GM20000 (cell line): Measurements from ENCODE around the gene CORO6.

Experiments
- DNase-seq: peaks from one replicate; pipeline ENCODE4 v3.0.0; 2012; ENCODE audit warnings: low spot score
- TF ChIP-seq, protein P1 (sequence below): IDR thresholded peaks from 2 replicates; pipeline ENCODE4 v1.5.1; 2012; ENCODE audit warnings: mild to moderate bottlenecking, control low read depth; ENCODE audit errors: extremely low read depth, missing control alignments

CORO6 gene

DNA sequence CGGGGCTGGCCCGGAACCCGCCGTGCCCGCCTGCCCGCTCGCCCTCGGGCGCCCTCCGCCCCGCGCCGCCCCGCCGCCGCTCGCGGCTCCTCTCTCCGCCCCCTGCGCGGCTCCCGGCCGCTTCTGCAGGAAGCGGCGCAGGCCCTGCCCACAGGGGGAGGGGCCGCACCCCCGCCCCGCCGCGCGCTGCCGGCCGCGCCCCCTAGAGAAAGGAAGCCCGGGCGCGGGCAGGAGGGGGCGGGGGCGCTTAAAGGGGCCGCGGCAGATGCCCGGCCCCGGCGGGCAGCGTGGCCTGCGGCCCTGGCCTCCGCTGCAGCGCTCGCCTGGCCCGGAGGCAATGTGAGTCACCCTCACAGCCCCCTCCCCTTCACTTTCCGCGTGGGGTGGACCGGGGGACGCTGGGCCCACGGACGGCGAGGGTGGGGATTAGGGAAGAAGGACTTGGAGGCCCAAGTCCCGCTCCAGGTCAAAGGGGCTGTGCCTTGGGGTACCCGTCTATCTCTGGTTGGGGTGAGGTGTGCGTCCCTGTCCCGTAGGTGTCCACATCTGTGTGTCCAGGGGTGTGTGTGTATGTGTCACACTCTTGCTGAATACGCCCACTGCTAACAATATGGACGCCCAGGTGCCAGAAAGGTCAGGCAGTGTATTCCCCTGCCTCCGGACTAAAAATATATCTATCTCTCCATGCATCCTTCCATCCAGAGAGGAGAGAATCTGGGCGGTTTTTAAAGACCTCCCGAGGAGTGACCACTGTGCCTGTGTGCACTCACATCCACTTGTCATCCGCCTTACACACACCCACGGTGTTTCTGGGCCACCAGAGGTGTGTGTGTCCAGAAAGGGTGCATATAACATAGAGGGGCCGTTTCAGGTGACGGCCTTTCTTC, 32.9 kb downstream of the CORO6 start, which contains the start of gene GIT1:
GIT1 (minus strand) TSS at position 125 of the 887 bp plus-strand sequence. CDS start 270 bp downstream, outside the sequence.
- TF ChIP-seq, protein P1, sequence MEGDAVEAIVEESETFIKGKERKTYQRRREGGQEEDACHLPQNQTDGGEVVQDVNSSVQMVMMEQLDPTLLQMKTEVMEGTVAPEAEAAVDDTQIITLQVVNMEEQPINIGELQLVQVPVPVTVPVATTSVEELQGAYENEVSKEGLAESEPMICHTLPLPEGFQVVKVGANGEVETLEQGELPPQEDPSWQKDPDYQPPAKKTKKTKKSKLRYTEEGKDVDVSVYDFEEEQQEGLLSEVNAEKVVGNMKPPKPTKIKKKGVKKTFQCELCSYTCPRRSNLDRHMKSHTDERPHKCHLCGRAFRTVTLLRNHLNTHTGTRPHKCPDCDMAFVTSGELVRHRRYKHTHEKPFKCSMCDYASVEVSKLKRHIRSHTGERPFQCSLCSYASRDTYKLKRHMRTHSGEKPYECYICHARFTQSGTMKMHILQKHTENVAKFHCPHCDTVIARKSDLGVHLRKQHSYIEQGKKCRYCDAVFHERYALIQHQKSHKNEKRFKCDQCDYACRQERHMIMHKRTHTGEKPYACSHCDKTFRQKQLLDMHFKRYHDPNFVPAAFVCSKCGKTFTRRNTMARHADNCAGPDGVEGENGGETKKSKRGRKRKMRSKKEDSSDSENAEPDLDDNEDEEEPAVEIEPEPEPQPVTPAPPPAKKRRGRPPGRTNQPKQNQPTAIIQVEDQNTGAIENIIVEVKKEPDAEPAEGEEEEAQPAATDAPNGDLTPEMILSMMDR = no peak

DNA sequence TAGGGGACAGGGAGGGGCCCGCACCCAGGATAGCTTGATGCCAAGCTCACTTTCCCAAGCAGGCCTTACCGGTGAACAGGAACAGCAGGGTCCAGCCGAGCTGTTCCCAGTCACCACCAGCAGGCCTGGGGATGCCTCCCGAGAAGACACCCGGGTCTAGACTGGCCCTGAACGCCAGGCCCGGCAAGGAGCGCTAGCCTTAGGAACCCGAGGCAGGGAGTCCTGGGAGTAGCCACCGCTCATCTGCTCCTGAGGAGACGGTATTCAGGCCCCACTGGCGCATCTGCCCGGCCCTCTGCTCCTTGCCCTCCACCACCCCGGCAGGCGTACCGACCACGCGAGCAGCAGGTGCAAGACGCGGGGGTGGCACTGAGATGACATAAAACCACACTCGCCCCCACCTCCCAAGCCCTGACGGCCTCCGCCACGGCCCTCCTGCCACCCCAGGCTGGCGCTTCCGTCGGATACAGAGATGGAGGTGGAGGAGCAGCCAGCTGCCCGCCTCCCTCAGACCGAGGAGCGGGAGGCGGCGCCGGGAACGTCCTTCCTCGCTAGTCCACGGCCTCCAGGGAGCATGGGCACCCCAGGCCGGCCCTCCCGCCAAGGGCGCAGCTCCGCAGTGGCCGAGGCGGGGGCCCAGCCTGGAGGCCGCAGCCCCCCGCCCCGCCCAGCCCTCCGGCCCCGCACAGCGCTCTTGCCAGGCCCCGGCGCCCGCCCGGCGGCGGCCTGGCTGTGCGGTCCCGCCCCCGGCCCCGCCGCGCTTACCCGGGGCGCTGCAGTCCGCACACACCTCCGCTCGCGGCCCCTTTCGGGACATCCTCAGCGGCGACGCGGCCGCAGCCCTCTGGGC, 33.9 kb downstream of the CORO6 start:
- TF ChIP-seq, protein P1 = no peak
- no peak for DNase-seq

More for the DNA sequence above, 32.9 kb downstream of the CORO6 start, which contains the start of gene GIT1:
- DNase-seq = peak; percentile 99

GRCh38 chr17:29588017-29588561, 34.6 kb downstream of the CORO6 start:
- DNase-seq = no peak
- TF ChIP-seq, protein P1 = no peak

DNA sequence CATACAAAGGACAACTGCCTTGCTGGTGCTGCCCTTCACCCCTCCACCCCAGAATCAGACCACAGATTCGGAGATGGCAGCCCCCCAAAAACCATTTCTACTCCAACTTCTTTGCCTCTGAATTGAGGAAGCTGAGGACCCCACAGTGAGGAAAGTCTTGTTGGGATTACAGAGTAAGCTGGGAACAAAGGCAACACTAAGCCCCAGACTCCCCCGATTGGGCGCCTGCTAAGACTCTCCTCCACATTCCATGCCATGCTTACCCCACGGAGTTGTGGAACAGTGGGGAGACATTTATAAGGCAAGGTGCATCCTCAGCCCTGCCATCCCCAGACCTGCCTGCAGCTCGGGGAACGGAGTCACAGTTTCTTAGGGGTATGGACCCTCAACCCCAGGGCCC, 35.1 kb downstream of the CORO6 start:
- TF ChIP-seq, protein P1 = no peak
- DNase-seq = no peak

DNA sequence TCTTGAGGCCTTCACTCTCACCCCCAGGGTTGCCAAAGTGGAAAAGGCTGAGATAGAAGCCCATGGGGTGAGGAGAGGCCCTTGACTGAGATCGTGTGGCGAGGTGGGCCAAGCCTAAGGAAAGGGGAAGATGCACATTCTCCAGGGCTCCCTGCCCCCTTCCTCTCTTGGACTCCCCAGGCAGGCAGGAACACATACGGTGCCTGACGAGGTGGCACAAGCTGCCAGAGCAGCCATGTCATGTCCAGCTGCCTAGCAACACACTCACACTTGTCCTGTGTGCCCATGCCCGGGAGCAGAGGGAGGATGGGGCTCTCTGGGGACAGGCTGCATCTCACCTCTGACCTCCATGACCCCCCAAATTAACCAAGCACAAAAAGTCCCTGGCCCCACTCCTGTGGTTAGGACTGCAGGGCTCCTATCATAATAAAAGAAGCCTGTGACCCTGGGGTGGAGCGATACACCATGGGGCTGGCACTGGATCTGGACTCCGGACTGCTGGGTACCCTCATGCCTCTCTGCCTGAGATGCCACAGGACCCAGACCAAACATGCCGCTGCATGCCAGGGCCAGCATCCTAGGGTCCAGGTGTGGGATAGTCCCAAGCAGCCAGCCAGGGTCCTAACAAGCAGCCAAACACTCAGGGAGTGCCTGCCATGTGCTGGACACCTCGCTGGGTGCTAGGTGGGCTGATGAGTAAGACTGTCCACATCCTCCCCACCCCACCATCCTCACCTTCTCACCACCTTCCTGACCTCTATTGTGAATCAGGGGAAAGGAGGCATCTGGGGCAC, 35.8 kb downstream of the CORO6 start:
- no peak for DNase-seq

GRCh38 chr17:29585080-29585751, 37.5 kb downstream of the CORO6 start:
- peak; percentile 61 for DNase-seq
- TF ChIP-seq, protein P1 = peak; percentile 30

More for the DNA sequence above, 35.8 kb downstream of the CORO6 start:
- TF ChIP-seq, protein P1 = no peak
